GM18858 (cell line): Measurements from ENCODE around the gene AURKB.

Source experiments
- ATAC-seq: cut with Tn5 transposase; IDR thresholded peaks from one replicate; pipeline ENCODE4 v1.9.1; 2021; ENCODE audit not compliant: unreplicated experiment

AURKB gene

DNA sequence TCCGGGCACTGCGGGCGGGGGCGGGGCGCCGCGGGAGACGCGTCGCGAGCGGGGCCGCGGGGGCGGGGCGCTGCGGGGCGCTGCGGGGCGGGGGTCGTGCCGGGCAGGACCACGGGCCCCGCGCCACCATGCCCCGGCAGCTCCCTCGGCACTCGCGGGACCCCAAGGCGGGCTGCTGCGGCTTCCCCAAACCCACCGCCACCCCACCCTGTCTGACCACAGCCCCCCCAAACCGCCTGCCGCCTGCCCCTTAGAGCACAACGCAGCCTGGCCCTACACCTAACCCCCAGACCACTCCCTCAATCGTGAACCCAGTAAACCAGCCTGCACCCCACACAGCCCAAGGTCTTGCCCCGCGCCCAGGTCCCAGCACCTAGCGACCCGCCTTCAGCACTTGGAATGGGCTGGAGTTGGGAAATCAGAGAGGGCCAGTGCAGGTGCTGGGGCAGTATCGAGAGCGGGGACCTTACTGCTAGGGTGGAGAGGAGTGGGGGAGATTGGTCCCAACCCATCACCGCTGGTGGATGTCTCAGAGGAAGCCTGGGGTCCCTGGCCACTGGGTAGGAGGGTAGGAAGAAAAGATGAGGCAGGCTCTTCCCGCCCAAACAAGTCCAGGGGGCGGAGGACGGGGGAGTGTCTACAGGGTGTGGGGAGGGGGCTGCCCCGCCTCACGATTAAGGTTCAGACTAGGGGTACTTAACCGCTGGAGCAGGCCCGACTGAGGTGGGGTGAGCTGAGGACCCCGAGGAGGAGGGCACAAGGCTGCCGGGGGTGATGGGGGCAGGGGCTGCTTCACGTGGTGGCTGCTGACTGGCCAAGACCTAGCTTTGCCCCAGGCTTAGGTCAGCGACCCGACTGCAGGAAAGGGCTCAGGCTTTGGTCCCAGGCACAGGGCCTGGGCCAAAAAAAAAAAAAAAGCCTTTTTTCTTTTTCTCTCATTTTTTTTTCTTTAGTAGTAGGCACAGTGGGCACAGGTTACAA, 47.1 kb downstream of the AURKB start:
- ATAC-seq = no peak

DNA sequence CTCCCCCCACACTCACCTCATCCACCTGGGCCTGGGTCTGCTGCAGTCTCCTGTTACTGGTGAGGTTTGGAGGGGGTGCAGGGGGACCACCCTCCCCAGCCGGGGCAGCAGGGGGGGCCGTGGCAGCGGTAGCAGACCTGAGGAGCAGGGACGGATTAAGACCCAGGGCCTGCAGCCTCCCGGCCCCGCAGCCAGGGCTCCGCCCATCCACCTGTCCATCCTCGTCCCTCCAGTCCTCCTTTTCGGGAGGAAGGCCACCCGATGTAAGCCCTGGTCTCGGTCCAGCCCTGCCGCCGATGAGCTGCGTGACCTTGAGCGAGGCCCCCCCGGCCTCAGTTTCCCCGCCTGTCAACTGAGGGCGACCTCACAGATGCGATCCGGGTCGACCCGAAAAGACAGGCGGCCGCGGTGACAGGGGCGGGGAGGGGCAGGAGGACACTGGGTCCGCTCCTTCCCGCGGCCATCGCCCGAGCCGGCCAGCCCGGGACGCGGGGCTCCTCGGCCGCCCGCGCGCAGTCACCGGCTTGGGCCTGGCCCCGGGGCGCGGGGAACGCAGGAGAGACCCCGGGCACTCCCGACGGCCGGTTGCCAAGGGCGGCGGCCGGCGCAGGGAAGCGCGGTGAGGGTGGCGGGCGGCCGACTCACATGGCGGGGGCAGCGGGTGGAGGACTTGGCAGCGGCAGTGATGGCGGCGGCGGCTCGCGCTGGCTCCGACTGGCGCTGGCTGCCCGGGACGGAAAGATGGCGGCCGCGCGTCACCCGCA, 48.0 kb downstream of the AURKB start, which contains the start of gene VAMP2:
VAMP2 (minus strand) TSS at position 716 of the 764 bp plus-strand sequence; CDS start at position 647, 69 bp downstream.
- no peak for ATAC-seq

DNA sequence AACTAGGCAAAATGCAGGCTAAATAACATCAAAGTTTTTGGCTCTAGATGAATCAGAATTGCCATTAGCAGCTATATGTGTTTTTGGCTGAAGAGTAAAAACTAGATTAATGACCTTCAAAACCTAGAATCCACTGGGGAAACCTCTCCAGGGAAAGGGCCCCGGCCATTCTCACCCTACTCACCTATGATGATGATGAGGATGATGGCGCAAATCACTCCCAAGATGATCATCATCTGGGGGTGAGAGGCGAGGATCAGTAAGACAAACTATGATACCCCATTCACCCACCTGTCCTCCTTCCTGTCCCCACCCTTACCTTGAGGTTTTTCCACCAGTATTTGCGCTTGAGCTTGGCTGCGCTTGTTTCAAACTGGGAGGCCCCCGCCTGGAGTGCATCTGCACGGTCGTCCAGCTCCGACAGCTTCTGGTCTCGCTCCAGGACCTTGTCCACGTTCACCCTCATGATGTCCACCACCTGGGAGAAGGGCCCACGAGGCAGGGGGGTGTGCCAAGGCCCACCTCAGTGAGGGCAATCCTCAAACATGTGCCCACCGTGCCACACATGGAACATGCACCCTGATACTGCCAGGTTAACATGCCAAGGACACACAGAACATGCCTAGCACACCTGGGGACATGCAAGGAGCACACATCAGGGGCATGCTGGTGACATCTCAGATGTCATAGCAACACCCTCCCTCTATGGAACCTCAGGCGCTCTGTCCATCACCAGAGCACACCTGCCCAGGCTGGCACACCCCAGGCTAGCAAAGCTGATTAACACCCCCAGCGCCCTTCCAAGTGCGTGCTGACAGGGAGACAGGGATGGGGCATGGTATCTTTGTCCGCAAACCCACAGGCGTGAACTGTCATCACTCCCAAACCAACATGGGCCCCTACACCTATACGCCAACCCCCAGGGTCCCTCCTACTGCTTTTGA, 48.8 kb downstream of the AURKB start:
- no peak for ATAC-seq

DNA sequence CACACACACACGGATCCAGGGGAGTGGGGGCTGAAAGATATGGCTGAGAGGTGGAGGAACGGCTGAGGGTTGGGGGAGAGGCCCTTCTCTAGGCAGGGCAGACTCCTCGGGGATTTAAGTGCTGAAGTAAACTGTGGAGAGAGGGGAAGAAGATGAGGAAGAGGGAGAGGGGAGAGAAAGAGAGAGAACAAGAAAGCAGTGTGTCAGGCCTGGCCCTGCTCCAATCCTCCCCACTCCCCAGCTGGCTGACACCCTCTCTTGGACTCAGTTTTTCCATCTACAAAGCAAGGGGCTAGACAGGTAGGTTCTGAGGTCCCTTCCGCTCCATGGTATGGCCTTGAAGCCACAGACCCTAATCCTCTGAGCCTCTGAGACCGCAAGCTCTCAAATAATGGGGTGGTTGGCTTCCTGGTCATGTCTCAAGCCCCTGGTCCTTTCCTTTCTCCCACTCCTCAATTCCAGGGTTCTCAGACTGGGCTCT, 49.6 kb downstream of the AURKB start:
- no peak for ATAC-seq

DNA sequence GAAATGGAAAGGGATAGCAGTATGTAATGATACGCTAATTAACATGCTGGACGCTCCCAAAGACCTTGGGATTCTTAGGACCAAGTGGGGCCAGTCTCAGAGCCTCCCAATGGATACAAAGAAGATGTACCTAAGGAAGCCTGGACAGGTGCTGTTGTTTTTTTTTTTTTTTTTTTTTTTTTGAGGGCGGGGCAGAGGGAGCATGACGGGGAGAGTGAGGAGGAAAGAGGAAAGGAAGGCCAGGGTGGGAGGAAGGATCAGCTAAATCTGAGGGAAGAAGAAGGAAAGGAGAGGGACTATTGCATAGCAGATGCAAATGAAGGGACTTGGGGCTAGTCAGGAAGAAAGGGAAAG, 50.2 kb downstream of the AURKB start:
- no peak for ATAC-seq

DNA sequence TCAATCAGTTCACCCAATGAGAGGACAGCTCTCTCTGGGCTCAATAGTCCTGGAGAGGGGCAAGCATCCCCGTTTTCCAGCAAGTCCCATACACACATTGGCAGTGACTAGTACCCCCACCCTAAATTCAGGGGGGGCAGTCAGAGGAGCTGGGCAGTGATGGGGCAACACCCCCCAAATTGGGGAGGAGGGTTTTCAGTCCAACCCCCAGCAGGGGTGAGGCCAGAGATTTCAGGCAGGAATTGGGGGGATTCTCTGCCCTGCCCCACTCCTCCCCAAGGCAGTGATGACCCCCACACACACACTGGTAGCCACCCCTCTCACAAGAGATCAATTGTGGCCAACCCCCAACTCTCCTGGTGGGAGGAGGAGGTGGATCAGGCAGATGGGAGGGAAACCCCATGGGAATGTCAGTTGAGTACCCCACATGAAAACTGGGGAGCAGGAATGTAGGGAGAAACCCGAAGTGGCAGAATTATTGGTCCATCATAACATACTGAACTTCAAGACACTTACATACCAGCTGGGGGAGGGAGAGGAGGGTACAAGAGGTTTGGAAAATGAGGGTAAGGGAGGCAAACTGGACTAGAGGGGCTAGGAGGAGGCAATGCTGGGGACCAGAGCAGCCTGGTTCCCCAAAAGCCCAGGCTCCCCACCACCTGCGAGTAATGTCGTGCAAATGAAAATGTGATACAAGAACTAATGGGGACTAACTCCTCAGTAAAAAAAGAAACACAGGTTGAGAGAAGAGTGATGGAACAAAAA, 50.7 kb downstream of the AURKB start:
- ATAC-seq = no peak

DNA sequence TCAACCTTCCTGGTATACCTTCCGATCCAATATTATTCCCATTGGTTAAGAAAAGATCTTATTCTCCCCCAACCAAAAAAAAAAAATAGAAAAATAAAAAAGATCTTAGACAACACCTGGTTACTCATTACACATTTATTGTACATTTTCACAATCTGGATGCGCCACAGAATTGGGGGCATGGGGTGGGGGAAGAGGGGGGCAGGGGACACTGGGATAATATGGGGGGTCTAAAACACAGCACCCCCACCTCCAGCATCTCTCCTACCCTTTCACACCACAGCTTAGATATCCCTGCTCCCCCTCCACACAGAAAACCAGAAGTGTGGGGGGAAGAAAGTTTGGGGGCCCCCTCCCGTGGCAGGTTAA, 51.4 kb downstream of the AURKB start:
- ATAC-seq = no peak

DNA sequence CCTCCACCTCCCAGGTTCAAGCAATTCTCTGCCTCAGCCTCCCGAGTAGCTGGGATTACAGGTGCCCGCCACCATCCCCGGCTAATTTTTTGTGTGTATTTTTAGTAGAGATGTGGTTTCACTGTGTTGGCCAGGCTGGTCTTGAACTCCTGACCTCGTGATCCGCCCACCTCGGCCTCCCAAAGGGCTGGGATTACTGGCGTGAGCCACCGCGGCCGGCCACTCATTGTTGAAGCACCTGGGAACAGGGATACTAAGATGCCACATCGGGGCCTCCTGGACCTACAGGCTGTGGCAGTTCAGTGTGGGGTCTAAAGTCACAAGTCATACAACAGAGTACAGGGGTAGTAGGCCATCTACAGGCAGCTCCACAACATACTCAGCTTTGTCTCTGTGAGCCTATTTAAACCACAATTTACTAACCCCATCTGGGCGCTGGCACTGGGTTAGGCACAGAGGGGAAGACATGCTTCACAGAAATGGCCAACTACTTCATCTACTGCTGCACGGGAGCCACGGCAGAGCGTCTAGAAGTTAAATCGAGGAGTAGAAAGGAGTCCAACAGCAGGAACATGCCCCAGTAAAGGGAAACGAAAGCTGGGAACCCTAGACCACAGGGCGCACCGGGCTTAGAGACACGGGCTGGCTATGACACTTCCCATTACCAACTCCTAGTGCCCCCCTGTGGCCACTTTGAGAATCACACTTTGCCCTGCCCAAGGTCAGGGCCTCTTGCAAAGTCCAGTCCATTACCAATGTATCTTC, 51.9 kb downstream of the AURKB start:
- no peak for ATAC-seq

DNA sequence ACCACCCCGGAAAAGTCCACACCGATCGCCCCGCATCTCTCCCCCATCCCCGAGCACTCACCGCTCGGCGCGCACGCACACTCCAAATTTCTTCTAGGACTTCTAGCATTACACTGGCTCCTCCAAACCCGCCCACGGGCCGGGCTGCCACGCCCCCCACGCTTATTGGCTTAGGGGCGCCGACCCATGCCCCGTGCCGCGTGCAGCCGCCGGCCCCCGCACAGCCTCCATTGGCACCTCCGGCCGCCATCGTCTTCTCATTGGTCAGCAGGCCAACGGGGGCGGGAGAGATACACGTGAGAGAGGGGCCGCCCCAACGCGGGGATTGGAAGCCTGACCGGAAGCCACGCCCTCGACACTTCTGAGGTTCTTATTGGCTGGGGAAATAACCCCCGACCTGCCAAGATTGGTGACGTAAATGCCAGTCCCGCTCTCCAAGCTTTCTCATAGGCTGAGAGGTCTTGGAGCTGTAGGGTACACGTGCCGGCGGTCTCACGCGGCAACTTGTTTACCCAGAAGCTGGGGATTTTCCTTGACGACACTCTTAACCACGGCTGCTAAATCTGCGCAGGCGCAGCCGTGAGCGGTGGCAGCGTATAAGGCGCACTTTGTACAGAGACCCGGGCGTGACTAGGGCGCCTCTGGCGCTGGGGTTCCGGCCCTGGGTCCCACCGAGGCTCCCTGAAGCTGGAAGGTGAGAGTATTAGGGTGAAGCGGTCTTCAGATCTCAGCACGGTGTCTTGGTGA, 54.0 kb downstream of the AURKB start:
- peak; percentile 60 for ATAC-seq

DNA sequence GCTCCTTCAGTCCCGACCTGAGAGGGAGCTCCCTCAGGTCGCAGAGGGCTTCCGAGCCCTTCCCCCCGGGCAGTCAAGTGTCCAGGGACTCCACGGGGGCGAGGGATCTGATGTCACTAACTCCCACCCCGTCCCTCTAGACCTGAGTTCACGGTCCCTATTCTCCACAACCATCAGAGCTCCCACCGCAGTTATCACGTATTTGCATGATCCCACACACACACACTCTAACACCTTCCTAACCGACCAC, 54.5 kb downstream of the AURKB start:
- ATAC-seq = no peak

DNA sequence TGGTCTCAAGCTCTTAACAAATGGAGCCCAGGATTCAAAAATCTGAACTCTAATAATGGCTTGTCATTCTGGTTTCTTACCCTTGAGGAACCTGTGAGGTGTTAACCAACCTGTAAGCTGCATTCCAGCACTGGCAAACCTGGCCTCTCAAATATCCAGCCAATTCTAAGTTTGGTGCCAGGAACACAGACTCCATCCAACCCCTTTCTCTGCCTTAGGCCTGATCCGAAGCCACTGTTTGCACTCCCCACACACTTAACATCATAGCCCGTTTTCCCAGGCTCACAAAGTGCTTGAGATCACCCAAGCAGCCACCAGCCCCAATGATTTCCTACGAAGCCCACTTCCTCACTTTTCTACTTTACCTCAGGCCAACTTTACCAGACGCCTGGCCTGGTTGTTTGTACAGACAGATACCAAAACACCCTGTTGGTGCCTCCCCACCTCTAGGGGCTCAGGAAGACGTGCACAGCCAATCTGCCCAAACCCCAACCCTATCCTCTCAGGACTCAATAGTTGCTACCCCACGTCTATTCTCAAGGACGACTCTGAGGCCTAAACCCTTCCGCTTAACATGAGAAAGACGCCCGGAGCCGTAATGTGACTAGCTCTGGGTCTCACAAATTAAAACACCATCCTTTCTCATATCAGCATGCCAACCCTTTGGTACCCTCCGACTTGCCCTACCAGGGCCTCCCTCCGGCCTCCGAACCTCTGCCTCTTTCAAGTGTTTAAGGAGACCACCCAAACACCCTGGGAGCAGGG, 55.0 kb downstream of the AURKB start:
- no peak for ATAC-seq
